CD4-positive, CD25-positive, alpha-beta regulatory T cell (primary cell): ENCODE data around the gene MAGI1. TPM values are rescaled to one million over a fixed set of nuclear protein-coding genes. Genes with fewer than 3 reads are reported as not detected.

ENCODE experiments used
- ATAC-seq, 2 donors: fragments of 150-1000 bp; cut with Tn5 transposase; one replicate each; pipeline ENCODE4 v1.10.0; 2021; ENCODE audit warnings: low read depth in 2 of 2, moderate number of reproducible peaks in 2 of 2, moderate library complexity in 1 of 2
- DNase-seq, 3 donors: peaks; one replicate each; pipeline versions ENCODE4 v3.0.0 to v3.0.0-alpha.2; 2012 to 2022; ENCODE audit warnings: mixed read lengths in 1 of 3
- H3K27ac ChIP-seq: one replicate; pipeline ENCODE4 v1.7.0; 2013; ENCODE audit warnings: mild to moderate bottlenecking, low read length; ENCODE audit not compliant: insufficient read depth, poor library complexity, severe bottlenecking
- H3K27me3 ChIP-seq: one replicate; pipeline ENCODE4 v1.7.0; 2013; ENCODE audit warnings: low read length; ENCODE audit not compliant: control insufficient read depth, insufficient read depth
- H3K36me3 ChIP-seq: one replicate; pipeline ENCODE4 v1.7.0; 2013; ENCODE audit warnings: mild to moderate bottlenecking, low read length, moderate library complexity; ENCODE audit not compliant: control insufficient read depth, insufficient read depth
- H3K4me1 ChIP-seq: 2 replicates; pipeline ENCODE4 v1.7.0; 2013; ENCODE audit warnings: mild to moderate bottlenecking, low read length; ENCODE audit not compliant: insufficient read depth, control insufficient read depth, poor library complexity, severe bottlenecking
- H3K4me3 ChIP-seq: one replicate; pipeline ENCODE4 v1.7.0; 2013; ENCODE audit warnings: low read depth, mild to moderate bottlenecking, low read length, moderate library complexity
- H3K9me3 ChIP-seq, 2 experiments: 1 replicate in 1 of 2; 2 replicates in 1 of 2; pipeline ENCODE4 v1.7.0; 2013; ENCODE audit warnings: low read length in 2 of 2, mild to moderate bottlenecking in 1 of 2, moderate library complexity in 1 of 2; ENCODE audit not compliant: control insufficient read depth in 2 of 2
- H3K27ac Mint-ChIP-seq, 3 donors: one replicate each; pipeline ENCODE4 v1.8.0; 2020 to 2022; ENCODE audit warnings: mild to moderate bottlenecking in 3 of 3, mixed read lengths in 3 of 3, moderate library complexity in 2 of 3
- H3K27me3 Mint-ChIP-seq: one replicate; pipeline ENCODE4 v1.8.0; 2022; ENCODE audit warnings: mild to moderate bottlenecking, mixed read lengths
- H3K36me3 Mint-ChIP-seq: one replicate; pipeline ENCODE4 v1.8.0; 2020; ENCODE audit warnings: mixed read lengths
- H3K4me1 Mint-ChIP-seq, 4 donors: one replicate each; pipeline ENCODE4 v1.8.0; 2020 to 2022; ENCODE audit warnings: mixed read lengths in 4 of 4, mild to moderate bottlenecking in 1 of 4
- H3K4me3 Mint-ChIP-seq, 4 donors: one replicate each; pipeline ENCODE4 v1.8.0; 2020 to 2022; ENCODE audit warnings: mild to moderate bottlenecking in 4 of 4, mixed read lengths in 4 of 4, moderate library complexity in 3 of 4
- H3K9me3 Mint-ChIP-seq, 7 donors: one replicate each; pipeline ENCODE4 v1.8.0; 2020 to 2022; ENCODE audit warnings: mixed read lengths in 7 of 7, mild to moderate bottlenecking in 3 of 7, moderate library complexity in 2 of 7
- polyA plus RNA-seq, 4 donors: library from polyadenylated mRNA; unstranded; fragments of 300-500 nt; fragmentation: Illumina TruSeq; gene quantifications; one replicate each; pipeline ENCODE4 v1.2.3, GENCODE V29; 2021
- total RNA-seq: library from RNA; stranded (reverse); gene quantifications from one replicate; pipeline ENCODE4 v1.2.3, GENCODE V29; 2022

The MAGI1 gene
- total and polyA plus RNA-seq, 5 donors from 2014 or later = 0.10 to 0.44 (median 0.19) TPM; not detected in 1

DNA sequence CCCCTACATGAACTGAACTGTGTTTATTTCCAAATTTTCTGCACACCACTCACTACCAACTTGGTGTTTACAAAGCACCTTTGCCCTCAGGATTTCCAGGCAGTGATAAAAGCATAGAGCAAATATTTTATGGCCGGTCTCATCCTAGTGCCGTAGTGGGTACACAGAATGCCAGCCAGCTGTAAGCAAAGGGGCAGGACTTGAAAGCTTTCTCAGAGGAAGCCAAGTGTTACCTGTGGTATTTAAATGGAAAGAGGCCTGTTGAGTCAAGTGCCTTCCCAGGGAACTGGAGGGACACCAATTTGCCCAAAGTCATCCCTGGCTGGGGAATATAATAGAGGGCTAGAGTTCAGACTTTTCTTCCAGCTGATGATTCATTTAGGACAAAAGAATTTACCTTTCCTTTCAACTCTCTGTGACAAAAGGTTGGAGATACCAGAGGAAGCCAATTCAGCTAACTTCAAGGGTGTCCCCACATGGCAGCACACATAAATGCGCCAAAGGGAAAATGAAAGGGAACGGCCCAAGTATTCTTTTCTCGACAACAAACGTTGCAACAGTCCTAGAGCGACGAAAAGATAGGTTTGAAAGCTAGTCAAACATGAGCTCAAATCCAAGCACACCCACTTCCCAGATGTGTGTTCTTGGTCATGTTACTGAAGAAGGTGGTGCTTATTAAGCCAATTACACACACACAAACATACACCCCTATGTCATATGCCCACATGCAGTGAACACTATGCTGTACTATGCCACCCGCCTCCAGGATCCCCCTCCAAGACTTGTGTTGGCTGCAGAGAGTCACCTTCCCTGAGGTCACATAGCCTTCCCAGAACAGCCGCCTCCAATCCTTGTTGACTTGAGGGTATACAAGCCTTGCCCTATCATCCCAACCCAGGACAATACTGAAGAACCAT, 27.7 kb downstream of the MAGI1 start:
- Mint-ChIP-seq H3K27ac (no peak overlapping the region), H3K27me3 (no peaks in the 10 kb centered on the region), H3K4me1 (no peaks in the 10 kb centered on the region), H3K4me3 (no peak overlapping the region), H3K36me3 (no peaks in the 10 kb centered on the region), H3K9me3 (peaks cover 0 to 3% (median 0%) of the 10 kb centered on the region in 7 donors)
- no peaks in the 10 kb centered on the region for H3K4me1 ChIP-seq
- no peak for ATAC-seq
- DNase-seq = no peak
- no peak overlapping the region for H3K27ac ChIP-seq
- H3K27me3 ChIP-seq = peaks cover 6% of the 10 kb centered on the region
- no peaks in the 10 kb centered on the region for H3K36me3 ChIP-seq
- no peaks in the 10 kb centered on the region for H3K9me3 ChIP-seq
- H3K4me3 ChIP-seq = no peak overlapping the region

- ATAC-seq = no peak
- Mint-ChIP-seq H3K36me3 (no peaks in the 10 kb centered on the region), H3K4me3 (no peak overlapping the region), H3K27ac (no peak overlapping the region), H3K4me1 (no peaks in the 10 kb centered on the region), H3K9me3 (peaks cover 0 to 3% (median 0%) of the 10 kb centered on the region in 7 donors), H3K27me3 (no peaks in the 10 kb centered on the region)
- Histone ChIP-seq H3K4me1 (no peaks in the 10 kb centered on the region), H3K27ac (no peak overlapping the region), H3K4me3 (no peak overlapping the region), H3K36me3 (no peaks in the 10 kb centered on the region), H3K9me3 (no peaks in the 10 kb centered on the region), H3K27me3 (peaks cover 6% of the 10 kb centered on the region)
- DNase-seq = no peak
Observed at GRCh38 chr3:66010348-66010738, 28.4 kb downstream of the MAGI1 start.

DNA sequence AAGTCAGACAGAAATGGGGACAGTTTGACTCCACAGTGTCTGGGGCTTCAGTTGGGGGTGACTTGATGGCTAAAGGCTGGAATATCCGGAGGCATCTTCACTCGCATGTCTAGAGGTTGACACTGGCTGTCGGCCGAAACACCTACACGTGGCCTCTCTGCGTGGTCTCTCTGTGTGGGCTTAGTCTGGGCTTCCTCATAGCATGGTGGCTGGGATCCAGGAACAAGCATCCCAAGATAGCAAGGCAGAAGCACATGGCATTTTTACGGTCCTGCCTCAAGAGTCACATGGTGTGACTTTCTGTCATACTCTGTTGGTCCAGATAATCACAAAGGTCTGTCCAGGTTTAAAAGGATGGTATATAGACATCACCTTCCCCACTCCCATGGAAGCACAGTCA, 34.5 kb downstream of the MAGI1 start:
- Histone ChIP-seq H3K36me3 (no peaks in the 10 kb centered on the region), H3K27ac (no peak overlapping the region), H3K27me3 (peaks cover 4% of the 10 kb centered on the region), H3K4me3 (no peak overlapping the region), H3K4me1 (no peaks in the 10 kb centered on the region), H3K9me3 (no peaks in the 10 kb centered on the region)
- peaks cover 0 to 2% (median 0%) of the 10 kb centered on the region in 7 donors for H3K9me3 Mint-ChIP-seq
- H3K4me3 Mint-ChIP-seq = no peak overlapping the region
- no peaks in the 10 kb centered on the region for H3K4me1 Mint-ChIP-seq
- no peak overlapping the region for H3K27ac Mint-ChIP-seq
- ATAC-seq (no peak), DNase-seq (no peak)
- no peaks in the 10 kb centered on the region for H3K36me3 Mint-ChIP-seq
- H3K27me3 Mint-ChIP-seq = no peaks in the 10 kb centered on the region

GRCh38 chr3:66001626-66002025, 37.1 kb downstream of the MAGI1 start:
- no peaks in the 10 kb centered on the region for H3K36me3 Mint-ChIP-seq
- H3K4me1 Mint-ChIP-seq = no peaks in the 10 kb centered on the region
- H3K27ac ChIP-seq = no peak overlapping the region
- ATAC-seq = no peak
- no peak overlapping the region for H3K4me3 Mint-ChIP-seq
- H3K9me3 ChIP-seq = no peaks in the 10 kb centered on the region
- no peak overlapping the region for H3K27ac Mint-ChIP-seq
- H3K36me3 ChIP-seq = no peaks in the 10 kb centered on the region
- peaks cover 0 to 2% (median 0%) of the 10 kb centered on the region in 7 donors for H3K9me3 Mint-ChIP-seq
- no peak for DNase-seq
- no peaks in the 10 kb centered on the region for H3K4me1 ChIP-seq
- no peaks in the 10 kb centered on the region for H3K27me3 Mint-ChIP-seq
- H3K4me3 ChIP-seq = no peak overlapping the region
- H3K27me3 ChIP-seq = peaks cover 4% of the 10 kb centered on the region

- Histone ChIP-seq H3K27me3 (no peaks in the 10 kb centered on the region), H3K9me3 (no peaks in the 10 kb centered on the region), H3K27ac (no peak overlapping the region), H3K36me3 (no peaks in the 10 kb centered on the region), H3K4me3 (no peak overlapping the region), H3K4me1 (no peaks in the 10 kb centered on the region)
- H3K27me3 Mint-ChIP-seq = no peaks in the 10 kb centered on the region
- no peak for DNase-seq
- H3K36me3 Mint-ChIP-seq = no peaks in the 10 kb centered on the region
- no peak overlapping the region for H3K4me3 Mint-ChIP-seq
- H3K9me3 Mint-ChIP-seq = peaks cover 0 to 2% (median 0%) of the 10 kb centered on the region in 7 donors
- H3K27ac Mint-ChIP-seq = no peak overlapping the region
- ATAC-seq = no peak
- no peaks in the 10 kb centered on the region for H3K4me1 Mint-ChIP-seq
Observed at GRCh38 chr3:66000506-66000905, 38.2 kb downstream of the MAGI1 start.

- Mint-ChIP-seq H3K9me3 (peaks cover 0 to 2% (median 0%) of the 10 kb centered on the region in 7 donors), H3K4me3 (no peak overlapping the region), H3K36me3 (no peaks in the 10 kb centered on the region), H3K4me1 (no peaks in the 10 kb centered on the region), H3K27ac (no peak overlapping the region), H3K27me3 (no peaks in the 10 kb centered on the region)
- Histone ChIP-seq H3K36me3 (no peaks in the 10 kb centered on the region), H3K9me3 (no peaks in the 10 kb centered on the region), H3K4me1 (no peaks in the 10 kb centered on the region), H3K4me3 (no peak overlapping the region), H3K27me3 (no peaks in the 10 kb centered on the region), H3K27ac (no peak overlapping the region)
- DNase-seq (no peak), ATAC-seq (no peak)
Observed at GRCh38 chr3:65999606-66000005, 39.1 kb downstream of the MAGI1 start.

- DNase-seq = no peak
- Histone ChIP-seq H3K27me3 (no peaks in the 10 kb centered on the region), H3K27ac (no peak overlapping the region), H3K4me1 (no peaks in the 10 kb centered on the region), H3K9me3 (no peaks in the 10 kb centered on the region), H3K4me3 (no peak overlapping the region), H3K36me3 (no peaks in the 10 kb centered on the region)
- H3K36me3 Mint-ChIP-seq = no peaks in the 10 kb centered on the region
- H3K27ac Mint-ChIP-seq = no peak overlapping the region
- H3K9me3 Mint-ChIP-seq = peaks cover 0 to under 1% (median 0%) of the 10 kb centered on the region in 7 donors
- no peaks in the 10 kb centered on the region for H3K27me3 Mint-ChIP-seq
- no peak for ATAC-seq
- H3K4me3 Mint-ChIP-seq = no peak overlapping the region
- no peaks in the 10 kb centered on the region for H3K4me1 Mint-ChIP-seq
Observed at GRCh38 chr3:65996589-65996988, 42.1 kb downstream of the MAGI1 start.

- H3K4me3 ChIP-seq = no peak overlapping the region
- H3K4me1 ChIP-seq = no peaks in the 10 kb centered on the region
- H3K27me3 Mint-ChIP-seq = no peaks in the 10 kb centered on the region
- no peaks in the 10 kb centered on the region for H3K9me3 ChIP-seq
- no peak overlapping the region for H3K27ac ChIP-seq
- no peak overlapping the region for H3K4me3 Mint-ChIP-seq
- no peaks in the 10 kb centered on the region for H3K36me3 ChIP-seq
- H3K27ac Mint-ChIP-seq = no peak overlapping the region
- no peaks in the 10 kb centered on the region for H3K36me3 Mint-ChIP-seq
- ATAC-seq = no peak
- H3K4me1 Mint-ChIP-seq = no peaks in the 10 kb centered on the region
- DNase-seq = no peak
- H3K27me3 ChIP-seq = no peaks in the 10 kb centered on the region
- peaks cover 0 to 2% (median 0%) of the 10 kb centered on the region in 7 donors for H3K9me3 Mint-ChIP-seq
Observed at GRCh38 chr3:65995515-65995914, 43.2 kb downstream of the MAGI1 start.
